Measurements from ENCODE around the gene PNPLA2. TPM values are rescaled to one million over a fixed set of nuclear protein-coding genes. Genes with fewer than 3 reads are reported as not detected.

Gene PNPLA2
- total RNA-seq, result 107 TPM

- ATAC-seq (no peak), DNase-seq (ENCODE audit: low spot score) (no peak)
These were observed at the start of gene PNPLA2 for GRCh38 chr11:818396-819128. PNPLA2 (plus strand) TSS chr11:818914; CDS start chr11:819719, 805 bp downstream.

GRCh38 chr11:769887-770641 lies 48.6 kb upstream of the PNPLA2 start:
- no peak for DNase-seq (ENCODE audit: low spot score)
- no peak for ATAC-seq

- no peak for DNase-seq (ENCODE audit: low spot score)
- no peak for ATAC-seq
These were observed 47.8 kb upstream of the PNPLA2 start for GRCh38 chr11:770642-771616.

GRCh38 chr11:771617-772204 lies 47.0 kb upstream of the PNPLA2 start:
- no peak for ATAC-seq
- DNase-seq (ENCODE audit: low spot score), result no peak

- DNase-seq (ENCODE audit: low spot score) (no peak), ATAC-seq (no peak)
These were observed 46.0 kb upstream of the PNPLA2 start for GRCh38 chr11:772429-773390.

DNA sequence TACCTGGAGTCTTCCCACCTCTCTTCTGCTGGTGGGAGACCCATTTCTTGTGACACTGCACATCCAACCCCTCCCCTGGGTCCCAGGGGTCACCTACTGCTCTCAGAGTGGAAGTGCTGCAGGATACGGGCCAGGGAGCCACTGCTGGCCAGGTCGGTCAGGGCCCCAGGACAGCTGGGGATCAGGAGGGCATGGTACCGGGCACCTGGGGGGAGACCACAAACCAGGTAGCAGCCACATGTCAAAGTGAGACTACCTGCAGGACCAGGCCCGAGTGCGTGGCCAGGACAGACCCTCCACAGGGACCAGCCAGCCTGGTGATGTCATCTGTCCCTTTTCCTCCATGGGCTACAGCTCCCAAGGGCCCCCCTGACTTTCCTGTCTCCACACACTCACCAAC lies 45.3 kb upstream of the PNPLA2 start:
- ATAC-seq (no peak), DNase-seq (ENCODE audit: low spot score) (no peak)

GRCh38 chr11:773830-774229 lies 44.9 kb upstream of the PNPLA2 start:
- ATAC-seq (no peak), DNase-seq (ENCODE audit: low spot score) (no peak)

GRCh38 chr11:774873-775592 lies 43.7 kb upstream of the PNPLA2 start:
- ATAC-seq (no peak), DNase-seq (ENCODE audit: low spot score) (no peak)

- ATAC-seq, result no peak
- no peak for DNase-seq (ENCODE audit: low spot score)
These were observed 42.5 kb upstream of the PNPLA2 start for GRCh38 chr11:776263-776560.

DNA sequence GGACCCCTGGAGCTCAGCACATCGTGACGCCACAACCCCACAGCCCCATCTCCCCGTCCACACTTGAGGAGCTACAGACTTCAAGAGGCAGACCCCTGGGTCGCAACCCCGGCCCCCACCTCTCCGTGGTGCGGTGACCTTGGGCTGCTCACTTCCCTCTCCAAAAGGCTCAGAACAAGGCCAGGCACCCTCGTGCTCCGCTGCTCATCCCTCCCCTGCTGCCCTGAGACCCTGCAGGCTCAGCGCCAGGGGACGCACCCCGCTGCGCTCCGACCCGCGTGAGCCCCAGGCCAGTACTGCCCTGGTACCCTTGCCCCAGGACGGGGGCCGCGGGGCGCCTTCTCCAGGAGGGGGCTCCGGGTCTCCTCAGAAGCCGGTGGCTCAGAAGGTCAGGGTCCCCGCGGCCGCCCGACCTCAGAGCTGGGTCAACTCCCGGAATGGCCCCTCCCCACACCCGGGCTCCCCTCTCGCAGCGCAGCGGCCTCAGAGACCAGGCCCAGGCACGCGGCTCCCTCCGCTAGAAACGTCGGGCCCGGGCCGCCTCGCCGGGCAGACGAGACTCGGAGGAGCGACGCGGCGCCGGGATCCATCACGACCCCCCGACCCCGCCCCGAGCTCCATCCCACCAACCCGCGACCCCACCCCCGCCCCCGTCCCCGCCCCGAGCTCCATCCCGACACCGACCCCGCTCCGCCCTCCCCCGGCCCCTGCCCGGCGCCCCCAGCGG lies 42.0 kb upstream of the PNPLA2 start:
- peak; percentile 54 for DNase-seq (ENCODE audit: low spot score)
- peak; percentile 19 for ATAC-seq

DNA sequence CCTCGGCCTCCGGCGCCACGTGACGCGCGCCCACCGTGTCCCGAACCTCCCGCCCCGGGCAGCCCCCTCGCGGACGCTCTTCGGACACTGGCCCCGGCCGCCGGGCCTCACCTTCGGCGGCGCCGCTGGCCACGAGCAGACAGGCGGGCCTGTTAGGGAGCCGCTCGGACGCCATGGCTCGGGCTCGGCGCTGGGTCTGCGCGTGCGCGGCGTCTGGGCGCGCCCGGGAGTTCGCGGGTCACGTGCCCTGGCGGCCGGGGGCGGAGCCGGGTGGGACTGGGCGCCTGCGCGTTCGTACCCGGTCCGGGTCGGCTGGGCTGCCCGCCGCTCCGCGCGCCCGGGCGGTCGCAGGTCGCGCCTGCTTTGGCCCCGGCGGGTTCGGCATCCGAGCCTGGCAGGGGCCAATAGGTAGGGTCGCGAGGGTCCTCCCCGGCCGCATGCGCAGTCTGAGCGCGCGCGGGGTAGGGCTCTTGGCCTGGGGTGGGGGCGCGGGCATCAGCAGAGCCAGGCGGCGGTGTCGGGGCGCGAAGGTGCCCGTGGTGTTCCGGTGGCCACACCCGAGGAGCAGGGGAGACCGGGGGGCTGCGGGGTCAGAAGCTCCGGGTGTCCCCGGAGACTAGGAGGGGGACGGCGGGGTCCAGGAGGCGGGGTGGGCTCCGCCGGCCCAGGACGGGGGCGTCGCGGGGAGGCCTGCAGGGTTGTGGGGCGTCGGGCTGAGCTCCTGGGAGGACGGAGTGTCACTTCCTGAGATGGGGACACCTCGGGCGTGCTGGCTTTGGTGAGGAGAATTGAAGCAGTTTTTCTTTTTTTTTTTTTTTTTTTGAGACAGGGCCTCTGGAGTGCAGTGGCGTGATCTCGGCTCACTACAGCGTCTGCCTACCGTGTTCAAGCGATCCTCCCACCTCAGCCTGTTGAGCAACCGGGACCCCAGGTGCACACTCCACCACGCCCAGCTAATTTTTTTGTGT lies 41.1 kb upstream of the PNPLA2 start, which contains the start of gene GATD1:
Gene GATD1 (minus strand): TSS at position 200 of the 968 bp plus-strand sequence. CDS start 25 bp downstream, at position 175.
- ATAC-seq, result peak; percentile 81
- peak; percentile 95 for DNase-seq (ENCODE audit: low spot score)

- peak; percentile 45 for DNase-seq (ENCODE audit: low spot score)
- no peak for ATAC-seq
These were observed 39.4 kb upstream of the PNPLA2 start for GRCh38 chr11:778976-779954.

DNA sequence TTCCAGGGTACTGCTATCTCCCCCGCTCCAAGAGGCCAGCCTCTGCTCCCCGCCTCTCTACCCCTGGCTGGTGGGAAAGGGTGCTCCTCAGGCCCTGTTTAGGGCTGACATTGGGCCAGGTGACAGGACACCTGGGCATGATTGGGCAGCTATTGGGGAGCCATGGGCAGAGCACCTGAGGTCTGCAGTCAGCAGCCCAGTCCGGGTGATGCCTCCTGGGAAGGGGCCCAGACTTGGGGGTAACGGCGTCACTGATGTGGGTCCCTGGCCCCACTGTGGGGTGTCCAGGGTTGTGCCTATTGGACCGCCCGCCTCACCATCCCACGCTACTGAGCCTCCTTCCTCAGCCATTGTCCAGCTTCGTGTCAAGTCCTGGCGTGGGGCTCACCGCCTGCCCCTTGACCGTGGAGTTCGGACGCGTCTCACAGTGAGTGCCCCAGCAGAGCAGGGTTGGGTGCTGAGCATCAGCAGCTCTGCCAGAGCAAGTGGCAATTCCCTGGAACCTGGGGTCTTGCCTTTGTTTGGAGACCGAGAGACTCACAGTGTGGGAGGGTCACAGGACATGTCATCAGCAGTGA lies 38.7 kb upstream of the PNPLA2 start:
- no peak for ATAC-seq
- no peak for DNase-seq (ENCODE audit: low spot score)

- DNase-seq (ENCODE audit: low spot score), result peak; percentile 45
These were observed 36.2 kb upstream of the PNPLA2 start for GRCh38 chr11:782264-783174.

More at GRCh38 chr11:782264-783174, 36.2 kb upstream of the PNPLA2 start:
- no peak for ATAC-seq

Data from left lobe of liver (tissue), 2 donors.